HepG2 (cell line): Measurements from ENCODE around the gene CASKIN1. TPM values are rescaled to one million over a fixed set of nuclear protein-coding genes. Genes with fewer than 3 reads are reported as not detected.

ENCODE experiments used
- DNMT1 ChIP-seq: sonication (generic); formaldehyde crosslinking; IDR thresholded peaks from 2 replicates; pipeline ENCODE4 v1.5.1; 2020; ENCODE audit warnings: mild to moderate bottlenecking, missing genetic modification reagents
- FOXO1 ChIP-seq: sonication (generic); formaldehyde crosslinking; IDR thresholded peaks from 2 replicates; pipeline ENCODE4 v1.4.0; 2020; ENCODE audit warnings: missing genetic modification reagents
- HDAC6 ChIP-seq: fragments of 200-600 bp; sonication (generic); IDR thresholded peaks from 2 replicates; pipeline ENCODE4 v1.7.0; 2017; ENCODE audit warnings: mild to moderate bottlenecking, antibody characterized with exemption, low read length, low read depth
- KLF15 ChIP-seq: sonication (generic); formaldehyde crosslinking; IDR thresholded peaks from 2 replicates; pipeline ENCODE4 v1.8.1; 2023; ENCODE audit warnings: borderline replicate concordance, mild to moderate bottlenecking, inconsistent platforms, missing genetic modification reagents, mixed read lengths
- KLF16 ChIP-seq, 2 experiments: sonication (generic) in 1 of 2; formaldehyde crosslinking in 1 of 2; IDR thresholded peaks; 2 replicates each; pipeline versions ENCODE4 v1.6.1 to v1.8.0; 2016 to 2023; ENCODE audit warnings: missing genetic modification reagents in 2 of 2, missing compliant biosample characterization in 1 of 2
- NFAT5 ChIP-seq: sonication (generic); formaldehyde crosslinking; IDR thresholded peaks from 2 replicates; pipeline ENCODE4 v1.4.0; 2020; ENCODE audit warnings: missing genetic modification reagents
- NFKB2 ChIP-seq: sonication (generic); formaldehyde crosslinking; IDR thresholded peaks from 2 replicates; pipeline ENCODE4 v1.4.0; 2020; ENCODE audit warnings: missing genetic modification reagents, borderline replicate concordance
- PAX8 ChIP-seq: sonication (generic); formaldehyde crosslinking; IDR thresholded peaks from 2 replicates; pipeline ENCODE4 v1.8.0; 2022; ENCODE audit warnings: mild to moderate bottlenecking, missing genetic modification reagents, borderline replicate concordance
- SSRP1 ChIP-seq: IDR thresholded peaks from 2 replicates; pipeline ENCODE4 v1.6.1; 2016; ENCODE audit warnings: control low read depth
- TFDP2 ChIP-seq: sonication (generic); formaldehyde crosslinking; IDR thresholded peaks from 2 replicates; pipeline ENCODE4 v1.4.0; 2020; ENCODE audit warnings: missing genetic modification reagents
- ZBTB39 ChIP-seq: sonication (generic); formaldehyde crosslinking; IDR thresholded peaks from 2 replicates; pipeline ENCODE4 v1.5.0; 2020; ENCODE audit warnings: missing genetic modification reagents
- ZBTB46 ChIP-seq: sonication (generic); formaldehyde crosslinking; IDR thresholded peaks from 2 replicates; pipeline ENCODE4 v1.4.0; 2020; ENCODE audit warnings: mild to moderate bottlenecking, missing genetic modification reagents, borderline replicate concordance
- ZBTB7A ChIP-seq: sonication (generic); formaldehyde crosslinking; IDR thresholded peaks from 2 replicates; pipeline ENCODE4 v1.8.0; 2022; ENCODE audit warnings: mild to moderate bottlenecking, missing genetic modification reagents
- ZNF12 ChIP-seq: sonication (generic); formaldehyde crosslinking; IDR thresholded peaks from 2 replicates; pipeline ENCODE4 v1.5.0; 2020; ENCODE audit warnings: missing genetic modification reagents
- ZNF343 ChIP-seq: sonication (generic); formaldehyde crosslinking; IDR thresholded peaks from 2 replicates; pipeline ENCODE4 v1.4.0; 2020; ENCODE audit warnings: mild to moderate bottlenecking, missing genetic modification reagents
- ZNF501 ChIP-seq: sonication (generic); formaldehyde crosslinking; IDR thresholded peaks from 2 replicates; pipeline ENCODE4 v1.5.1; 2020; ENCODE audit warnings: mild to moderate bottlenecking, moderate library complexity, missing genetic modification reagents
- ZNF644 ChIP-seq: IDR thresholded peaks from 2 replicates; pipeline ENCODE4 v1.6.1; 2016; ENCODE audit warnings: low read depth
- ZNF749 ChIP-seq: sonication (generic); formaldehyde crosslinking; IDR thresholded peaks from 2 replicates; pipeline ENCODE4 v1.8.0; 2022; ENCODE audit warnings: mild to moderate bottlenecking, missing genetic modification reagents, moderate library complexity, borderline replicate concordance
- ZNF768 ChIP-seq: sonication (generic); formaldehyde crosslinking; IDR thresholded peaks from 2 replicates; pipeline ENCODE4 v1.4.0; 2020; ENCODE audit warnings: missing genetic modification reagents
- polyA plus RNA-seq, 8 experiments: library from polyadenylated mRNA; depleted of rRNA in 3 of 8; stranded (reverse) in 7 of 8; unstranded in 1 of 8; fragments of >200 nt; fragmentation: Illumina TruSeq in 4 of 8; extraction: Trizol in 4 of 8; gene quantifications; 2 replicates each; pipeline versions ENCODE4 v1.2.1 to v1.2.3, GENCODE V29; 2011 to 2016; ENCODE audit warnings: low read depth in 4 of 8, missing spikeins in 1 of 8, mixed read lengths in 1 of 8; ENCODE audit not compliant: insufficient read depth in 1 of 8
- total RNA-seq, 5 experiments: library from RNA; depleted of rRNA; stranded (reverse); fragments of >200 nt; fragmentation: Illumina TruSeq; extraction: Trizol; gene quantifications; 2 replicates each; pipeline ENCODE4 v1.2.3, GENCODE V29; 2016; ENCODE audit warnings: low read depth in 1 of 5

CASKIN1 gene
- total and polyA plus RNA-seq, 2 of the 13 experiments (the other 11 are each of a cell fraction or from before 2014, with no cell fraction given) = 1.2 to 2.2 TPM

- TF ChIP-seq NFAT5 (CRISPR knock-in tag) (no peak), SSRP1 (CRISPR knock-in tag) (no peak), ZNF768 (CRISPR knock-in tag) (no peak), ZNF12 (CRISPR knock-in tag) (no peak), ZNF749 (no peak), ZBTB46 (CRISPR knock-in tag) (no peak), DNMT1 (no peak), NFKB2 (CRISPR knock-in tag) (no peak), KLF15 (no peak), HDAC6 (no peak), ZBTB39 (CRISPR knock-in tag) (no peak), ZNF343 (CRISPR knock-in tag) (0 out of 2 replicates have a peak, but pooled peaks have one; percentile 10), KLF16 (CRISPR knock-in tag; IDR thresholded peaks at IDR 0.05) (no peak), ZBTB7A (CRISPR knock-in tag) (no peak), FOXO1 (CRISPR knock-in tag) (no peak), ZNF501 (CRISPR knock-in tag) (no peak), TFDP2 (CRISPR knock-in tag) (0 out of 2 replicates have a peak, but pooled peaks have one; percentile 13), PAX8 (CRISPR knock-in tag) (no peak), ZNF644 (no peak)
These were observed 14.3 kb upstream of the CASKIN1 start, which contains the start of gene BRICD5 (continued) for GRCh38 chr16:2210386-2211365.
